GM19452 (cell line): ENCODE results near the gene XRN1.
A peak's percentile ranks its signal among the peaks of the same experiment; 100 is the strongest.
"Not testable (repeated sequence)": the region's sequence is repeated elsewhere in the genome, so short reads cannot be mapped to it uniquely, and the experiment has no call there.

Experiments used
- ATAC-seq: cut with Tn5 transposase; IDR thresholded peaks from one replicate; pipeline ENCODE4 v1.9.1; 2021; ENCODE audit not compliant: unreplicated experiment

Gene XRN1

GRCh38 chr3:142353571-142353970 lies 94.3 kb downstream of the XRN1 start:
- no peak for ATAC-seq

DNA sequence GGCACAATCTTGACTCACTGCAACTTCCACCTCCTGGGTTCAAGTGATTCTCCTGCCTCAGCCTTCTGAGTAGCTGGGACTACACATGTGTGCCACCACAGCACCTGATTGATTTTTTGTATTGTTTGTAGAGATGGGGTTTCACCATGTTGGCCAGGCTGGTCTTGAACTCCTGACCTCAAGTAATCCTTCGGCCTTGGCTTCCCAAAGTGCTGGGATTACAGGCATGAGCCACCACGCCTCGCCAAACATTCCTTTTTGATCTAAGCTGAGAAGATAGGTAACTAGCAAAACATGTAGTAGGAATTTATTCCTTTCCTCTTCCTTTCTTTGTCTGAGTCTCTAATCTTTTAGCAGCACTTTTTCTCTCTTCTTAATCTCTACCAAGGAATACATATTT lies 95.1 kb downstream of the XRN1 start:
- ATAC-seq, result not testable (repeated sequence)

DNA sequence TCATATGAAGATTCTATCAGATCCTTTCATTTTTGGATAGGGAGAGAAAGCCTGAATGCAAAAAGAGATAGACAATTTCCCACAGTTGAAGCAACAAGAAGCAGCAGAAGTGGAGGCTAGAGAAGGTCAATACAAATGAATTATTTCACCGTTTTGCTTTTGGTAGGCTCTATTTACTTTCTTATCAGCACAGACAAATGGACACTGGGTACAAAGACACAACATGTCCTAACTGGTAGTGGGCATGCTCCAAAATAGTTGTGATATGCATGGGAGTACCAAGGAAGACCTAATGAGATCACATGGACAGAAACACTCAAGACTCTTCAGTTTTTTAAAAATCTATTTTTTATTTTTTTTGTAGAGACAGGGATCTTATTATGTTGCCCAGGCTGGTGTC lies 99.4 kb downstream of the XRN1 start:
- no peak for ATAC-seq

DNA sequence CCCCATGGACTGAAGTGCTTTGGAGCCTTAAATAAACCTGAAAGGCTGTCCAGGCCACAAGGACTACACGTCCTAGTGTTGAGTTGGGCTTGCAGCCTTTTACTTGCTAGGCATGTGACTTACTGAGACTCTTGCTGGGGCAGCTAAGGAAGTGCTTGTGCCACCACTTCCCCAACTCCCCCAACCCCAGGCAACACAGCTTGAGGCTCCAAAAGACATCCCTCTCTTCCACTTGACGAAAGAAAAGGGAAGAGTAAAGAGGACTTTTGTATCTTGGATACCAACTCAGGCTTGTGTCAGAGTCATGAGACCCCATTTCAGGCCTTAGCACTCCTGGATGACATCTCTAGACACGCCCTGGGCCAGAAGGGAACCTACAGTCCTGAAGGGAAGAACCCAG lies 109.8 kb downstream of the XRN1 start:
- ATAC-seq, result no peak

GRCh38 chr3:142332390-142332789 lies 115.4 kb downstream of the XRN1 start:
- ATAC-seq, result no peak

DNA sequence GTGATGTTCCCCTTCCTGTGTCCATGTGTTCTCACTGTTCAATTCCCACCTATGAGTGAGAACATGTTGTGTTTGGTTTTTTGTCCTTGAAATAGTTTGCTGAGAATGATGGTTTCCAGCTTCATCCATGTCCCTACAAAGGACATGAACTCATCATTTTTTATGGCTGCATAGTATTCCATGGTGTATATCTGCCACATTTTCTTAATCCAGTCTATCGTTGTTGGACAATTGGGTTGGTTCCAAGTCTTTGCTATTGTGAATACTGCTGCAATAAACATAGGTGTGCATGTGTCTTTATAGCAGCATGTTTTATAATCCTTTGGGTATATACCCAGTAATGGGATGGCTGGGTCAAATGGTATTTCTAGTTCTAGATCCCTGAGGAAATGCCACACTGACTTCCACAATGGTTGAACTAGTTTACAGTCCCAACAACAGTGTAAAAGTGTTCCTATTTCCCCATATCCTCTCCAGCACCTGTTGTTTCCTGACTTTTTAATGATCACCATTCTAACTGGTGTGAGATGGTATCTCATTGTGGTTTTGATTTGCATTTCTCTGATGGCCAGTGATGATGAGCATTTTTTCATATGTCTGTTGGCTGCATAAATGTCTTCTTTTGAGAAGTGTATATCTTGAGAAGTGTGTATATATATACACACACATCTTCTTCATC lies 123.4 kb downstream of the XRN1 start:
- ATAC-seq, result not testable (repeated sequence)

- ATAC-seq, result no peak
Measured at GRCh38 chr3:142319912-142320311, 127.9 kb downstream of the XRN1 start.

DNA sequence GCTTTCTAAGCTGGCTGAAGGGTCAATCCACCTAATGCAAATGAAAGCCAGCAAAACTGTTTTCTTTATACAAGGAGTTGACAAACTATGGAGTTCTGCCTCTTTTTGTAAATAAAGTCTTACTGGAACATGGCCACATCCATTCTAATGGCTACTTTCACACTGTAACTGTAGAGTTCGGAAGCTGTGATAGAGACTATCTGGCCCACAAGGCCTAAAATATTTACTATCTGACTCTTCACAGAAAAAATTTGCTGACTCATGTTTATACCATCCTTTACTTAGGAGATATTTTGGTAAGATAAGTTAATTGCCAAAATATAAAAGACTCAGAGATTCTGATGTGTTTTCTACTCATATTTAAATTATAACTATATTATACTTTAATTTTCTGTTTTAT lies 128.7 kb downstream of the XRN1 start:
- ATAC-seq, result no peak

DNA sequence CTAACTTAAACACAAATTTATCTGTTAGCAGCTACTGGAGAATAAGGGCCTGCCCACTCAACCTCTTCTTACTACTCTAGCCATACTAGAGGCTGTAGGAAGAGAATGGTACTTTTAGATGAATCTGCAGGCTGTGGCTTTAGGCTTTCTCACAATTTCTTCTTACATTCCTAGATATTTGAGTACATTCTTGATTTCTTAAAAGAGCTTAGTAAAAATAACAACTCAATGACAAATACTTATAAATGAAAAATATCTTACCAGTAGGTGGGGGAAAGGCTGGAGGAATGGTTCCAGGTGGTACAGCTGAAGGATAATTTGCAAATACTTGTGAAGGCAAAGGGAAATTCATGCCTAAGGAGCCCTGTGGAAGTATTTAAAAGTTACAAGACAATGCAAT lies 129.5 kb downstream of the XRN1 start:
- no peak for ATAC-seq

GRCh38 chr3:142315978-142316388 lies 131.9 kb downstream of the XRN1 start:
- ATAC-seq, result not testable (repeated sequence)

GRCh38 chr3:142315083-142315482 lies 132.8 kb downstream of the XRN1 start:
- ATAC-seq, result no peak

GRCh38 chr3:142310439-142310838 lies 137.4 kb downstream of the XRN1 start:
- ATAC-seq, result no peak

DNA sequence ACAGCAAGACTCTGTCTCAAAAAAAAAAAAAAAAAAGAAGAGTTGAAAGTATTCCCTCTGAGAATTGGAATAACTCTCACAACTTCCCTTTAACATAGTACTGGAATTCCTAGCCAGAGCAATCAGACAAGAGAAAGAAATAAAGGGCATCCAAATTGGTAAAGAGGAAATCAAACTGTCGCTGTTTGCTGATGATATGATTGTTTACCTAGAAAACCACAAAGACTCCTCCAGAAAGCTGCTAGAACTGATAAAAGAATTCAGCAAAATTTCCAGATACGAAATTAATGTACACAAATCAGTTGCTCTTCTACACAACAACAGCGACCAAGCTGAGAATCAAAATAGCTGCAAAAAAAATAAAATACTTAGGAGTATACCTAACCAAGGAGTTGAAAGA lies 145.0 kb downstream of the XRN1 start:
- ATAC-seq, result not testable (repeated sequence)

DNA sequence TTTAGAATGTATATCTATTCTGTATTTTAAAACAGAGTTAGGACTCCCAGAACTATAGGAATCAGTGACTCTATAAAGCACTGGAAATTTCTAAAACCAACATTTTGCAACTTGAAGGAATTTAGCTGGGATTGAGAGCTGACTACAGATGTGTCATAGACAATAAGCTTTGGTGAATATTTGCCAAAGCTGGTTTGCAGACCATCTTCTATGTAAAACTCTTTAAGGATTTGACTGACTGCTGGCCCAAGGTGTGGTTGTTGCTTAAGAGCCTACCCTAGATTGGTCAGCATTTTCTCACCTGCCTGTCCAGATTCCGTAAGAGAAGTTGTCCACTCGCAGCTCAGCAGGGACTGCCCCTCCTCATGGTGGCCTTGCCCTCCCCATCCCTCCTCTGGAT lies 149.2 kb downstream of the XRN1 start:
- ATAC-seq, result no peak

- no peak for ATAC-seq
Measured at GRCh38 chr3:142296507-142296906, 151.3 kb downstream of the XRN1 start.

- no peak for ATAC-seq
Measured at GRCh38 chr3:142287866-142288638, 159.8 kb downstream of the XRN1 start.

GRCh38 chr3:142285083-142285517 lies 162.7 kb downstream of the XRN1 start:
- ATAC-seq, result no peak

DNA sequence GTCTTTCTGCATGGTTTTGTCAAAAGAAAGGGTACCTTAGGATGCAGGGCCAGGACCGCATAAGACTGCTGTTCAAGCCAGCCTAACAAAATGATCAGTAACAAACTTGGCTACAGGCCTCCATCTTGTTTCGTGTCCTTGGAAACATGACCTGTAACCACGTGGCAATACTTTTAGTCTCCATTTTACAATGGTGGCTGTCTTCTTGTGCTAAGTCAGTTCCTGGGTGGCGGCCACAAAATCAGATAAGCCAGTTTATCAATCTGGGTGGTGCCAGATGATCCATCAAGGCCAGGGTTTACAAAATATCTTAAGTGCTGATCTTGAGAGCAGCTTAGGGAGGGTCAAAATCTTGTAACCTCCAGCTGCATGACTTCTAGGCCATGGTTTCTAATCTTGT lies 165.3 kb downstream of the XRN1 start:
- ATAC-seq, result no peak

DNA sequence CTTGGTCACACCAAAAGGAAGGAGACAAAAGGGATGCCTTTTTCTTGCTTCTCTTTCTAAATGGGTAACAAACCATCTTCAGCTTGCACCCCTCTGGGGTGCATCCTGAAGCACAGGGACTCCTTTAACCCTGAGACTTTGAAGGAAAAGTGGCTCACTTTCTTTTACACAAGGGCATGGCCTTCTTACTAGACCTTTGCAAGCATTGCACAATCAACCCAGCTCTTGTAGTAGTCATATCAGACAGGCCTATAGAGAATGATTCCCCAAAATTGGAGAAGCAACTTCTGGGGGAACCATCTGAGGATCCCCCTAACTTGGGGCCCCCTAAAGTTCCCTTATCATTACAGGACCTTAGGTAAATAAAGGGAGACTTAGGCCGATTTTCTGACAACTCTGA lies 166.4 kb downstream of the XRN1 start:
- ATAC-seq, result no peak

DNA sequence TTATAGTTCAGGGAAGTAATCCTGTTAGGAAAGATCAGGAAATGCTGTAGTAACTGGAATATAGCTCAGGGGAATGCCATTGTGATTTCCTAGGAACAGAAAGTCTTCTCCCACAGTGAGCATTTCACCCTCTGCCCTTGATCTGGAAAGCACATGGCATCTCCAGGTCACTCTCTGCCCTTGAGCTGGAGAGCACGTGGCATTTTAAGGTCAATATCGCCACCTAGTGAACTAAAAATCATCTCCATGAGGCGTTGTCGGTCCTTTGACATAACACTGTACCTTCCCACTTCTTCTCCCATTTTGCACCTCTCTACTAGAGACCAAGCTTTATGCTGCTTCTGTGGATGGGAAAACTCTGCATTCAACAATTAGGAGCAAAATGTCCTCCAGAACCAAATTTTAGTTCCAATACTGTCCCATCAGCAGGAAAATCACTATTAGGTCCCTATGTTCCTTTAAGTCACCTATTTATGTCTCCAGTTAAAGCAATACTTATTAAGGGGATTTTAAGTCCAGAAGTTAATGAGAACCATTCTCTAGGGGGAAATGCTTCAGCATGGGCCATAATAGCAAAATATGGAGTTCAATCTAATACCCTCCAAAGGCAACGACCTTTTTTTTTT lies 167.8 kb downstream of the XRN1 start:
- peak; percentile 90 for ATAC-seq

DNA sequence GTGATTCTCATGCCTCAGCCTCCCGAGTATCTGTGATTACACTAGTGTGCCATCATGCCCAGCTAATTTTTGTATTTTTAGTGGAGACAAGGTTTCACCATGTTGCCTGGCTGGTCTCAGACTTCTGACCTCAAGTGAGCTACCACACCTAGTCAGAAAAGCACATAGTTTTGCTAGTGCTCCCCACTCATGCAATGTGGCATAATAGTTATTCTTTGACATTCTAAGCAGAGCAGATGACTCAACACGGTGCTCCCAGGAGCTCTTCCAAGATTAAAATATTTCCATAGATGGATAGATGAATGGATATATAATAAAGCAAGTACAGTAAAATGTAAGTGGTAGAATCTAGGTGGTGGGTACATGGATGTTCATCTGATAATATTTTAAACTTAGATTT lies 169.4 kb downstream of the XRN1 start:
- ATAC-seq, result no peak

DNA sequence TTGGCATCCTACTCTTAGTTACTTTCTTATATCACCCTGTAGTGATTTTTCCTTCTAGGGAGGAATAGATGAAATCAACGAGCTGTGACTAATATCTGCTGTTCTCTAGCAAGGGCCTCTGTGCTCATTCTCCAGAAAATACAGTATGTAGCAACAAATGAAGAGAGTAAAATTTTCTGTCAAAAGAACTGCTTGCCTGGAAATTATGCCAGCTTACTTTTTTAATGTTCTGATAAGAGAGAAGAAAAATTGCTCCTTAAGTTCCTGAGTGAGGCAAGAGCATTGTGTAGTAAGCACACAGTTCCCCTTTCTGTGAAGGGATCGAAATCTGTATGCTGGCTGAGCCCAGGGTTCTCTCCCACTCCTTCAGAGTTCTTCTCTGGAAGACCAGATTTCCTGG lies 171.1 kb downstream of the XRN1 start:
- no peak for ATAC-seq
